ENCODE results near the gene SGSH. TPM values are rescaled to one million over a fixed set of nuclear protein-coding genes. Genes with fewer than 3 reads are reported as not detected.

The SGSH gene
- total and polyA plus RNA-seq, 7 donors = 3.6 to 37.0 (median 12.1) TPM

DNA sequence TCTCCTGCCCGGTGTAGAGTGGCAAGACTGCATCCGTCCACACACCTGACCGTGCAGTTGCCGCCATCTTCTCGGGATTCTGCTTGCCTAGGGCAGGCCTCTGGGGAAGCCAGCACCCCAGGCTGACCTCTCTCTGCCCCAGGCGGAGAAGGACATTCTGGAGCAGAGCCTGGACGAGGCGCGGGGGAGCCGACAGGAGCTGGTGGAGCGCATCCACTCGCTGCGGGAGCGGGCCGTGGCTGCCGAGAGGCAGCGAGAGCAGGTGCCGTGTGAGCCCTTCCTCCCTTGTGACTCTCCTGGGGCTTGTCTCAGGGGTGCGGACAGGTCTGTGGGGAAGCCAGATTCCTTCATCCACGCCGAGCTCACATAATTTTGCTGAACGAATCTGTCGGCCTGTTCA lies 30.5 kb downstream of the SGSH start:
- H3K27ac ChIP-seq = no peak overlapping the region
- no peak for DNase-seq
- H3K36me3 ChIP-seq = no peaks in the 10 kb centered on the region
- WGBS, 2 donors = 94 to 95% methylated on average over 23 of the region's 23 CpGs
- no peak overlapping the region for H3K4me3 ChIP-seq
- H3K4me1 ChIP-seq = no peaks in the 10 kb centered on the region
- H3K27me3 ChIP-seq = peaks cover 0 to 15% (median 0%) of the 10 kb centered on the region in 3 donors
- no peaks in the 10 kb centered on the region for H3K9me3 ChIP-seq
- TF ChIP-seq EP300 (IDR thresholded peaks at IDR 0.05) = no peak
- TF ChIP-seq, protein P1, sequence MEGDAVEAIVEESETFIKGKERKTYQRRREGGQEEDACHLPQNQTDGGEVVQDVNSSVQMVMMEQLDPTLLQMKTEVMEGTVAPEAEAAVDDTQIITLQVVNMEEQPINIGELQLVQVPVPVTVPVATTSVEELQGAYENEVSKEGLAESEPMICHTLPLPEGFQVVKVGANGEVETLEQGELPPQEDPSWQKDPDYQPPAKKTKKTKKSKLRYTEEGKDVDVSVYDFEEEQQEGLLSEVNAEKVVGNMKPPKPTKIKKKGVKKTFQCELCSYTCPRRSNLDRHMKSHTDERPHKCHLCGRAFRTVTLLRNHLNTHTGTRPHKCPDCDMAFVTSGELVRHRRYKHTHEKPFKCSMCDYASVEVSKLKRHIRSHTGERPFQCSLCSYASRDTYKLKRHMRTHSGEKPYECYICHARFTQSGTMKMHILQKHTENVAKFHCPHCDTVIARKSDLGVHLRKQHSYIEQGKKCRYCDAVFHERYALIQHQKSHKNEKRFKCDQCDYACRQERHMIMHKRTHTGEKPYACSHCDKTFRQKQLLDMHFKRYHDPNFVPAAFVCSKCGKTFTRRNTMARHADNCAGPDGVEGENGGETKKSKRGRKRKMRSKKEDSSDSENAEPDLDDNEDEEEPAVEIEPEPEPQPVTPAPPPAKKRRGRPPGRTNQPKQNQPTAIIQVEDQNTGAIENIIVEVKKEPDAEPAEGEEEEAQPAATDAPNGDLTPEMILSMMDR (IDR thresholded peaks at IDR 0.05) = no peak
- intact Hi-C loops (cut with DNase I) = loop anchor here (10.0 kb wide), 1 partner anchor 175 kb away; no protein-coding TSS in a partner anchor

DNA sequence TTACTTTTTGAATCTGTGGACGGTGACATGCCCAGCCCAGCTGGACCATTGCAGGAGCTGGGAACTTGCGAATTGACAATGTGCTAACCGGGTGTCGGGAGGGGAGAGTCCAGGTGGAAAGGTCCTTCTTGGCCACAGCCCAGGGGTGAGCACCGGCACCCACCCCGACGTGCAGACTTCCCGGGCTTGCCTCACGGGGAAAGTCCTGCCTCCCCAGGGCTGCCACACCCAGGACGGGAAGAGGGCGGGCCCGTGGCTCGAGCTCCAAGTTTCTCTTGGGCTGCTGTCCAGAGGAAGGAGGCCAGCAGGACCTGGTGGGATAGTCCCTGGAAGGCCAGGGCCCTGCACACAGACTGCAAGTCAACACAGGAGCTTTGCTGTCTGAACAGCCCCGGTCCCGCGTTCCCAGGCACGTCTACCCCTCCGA lies 32.6 kb downstream of the SGSH start:
- Histone ChIP-seq H3K4me3 (no peak overlapping the region), H3K4me1 (no peaks in the 10 kb centered on the region), H3K9me3 (no peaks in the 10 kb centered on the region), H3K27ac (no peak overlapping the region), H3K27me3 (peaks cover 0 to 5% (median 0%) of the 10 kb centered on the region in 3 donors), H3K36me3 (no peaks in the 10 kb centered on the region)
- intact Hi-C loops (cut with DNase I) = no loop called here
- peak; percentile 83 for DNase-seq
- TF ChIP-seq POLR2AphosphoS5 (IDR thresholded peaks at IDR 0.05) (no peak), POLR2A (IDR thresholded peaks at IDR 0.05) (no peak), EP300 (IDR thresholded peaks at IDR 0.05) (no peak)
- TF ChIP-seq, protein P1 (IDR thresholded peaks at IDR 0.05) = no peak
- WGBS, 2 donors = 13 to 61% methylated on average over 18 of the region's 18 CpGs

DNA sequence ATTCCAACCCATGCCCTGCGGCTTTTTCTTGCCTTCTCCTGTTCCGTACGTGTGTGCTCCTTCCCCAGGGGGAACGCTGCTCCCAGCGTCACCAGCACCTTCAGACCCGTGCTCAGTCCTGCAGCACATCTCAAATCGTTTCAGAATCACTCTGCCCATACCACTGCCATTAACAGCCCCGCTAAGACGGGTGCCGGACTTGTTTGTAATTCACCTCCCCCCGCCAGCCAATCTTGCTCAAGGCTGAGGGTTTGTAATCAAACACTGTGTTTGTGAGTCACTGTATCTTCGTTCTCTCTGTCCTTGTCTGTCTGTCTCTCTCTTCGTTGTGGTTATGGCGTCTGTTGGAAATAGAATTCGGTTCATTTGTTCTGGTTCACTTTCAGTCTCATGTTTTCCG lies 33.0 kb downstream of the SGSH start:
- Histone ChIP-seq H3K4me1 (no peaks in the 10 kb centered on the region), H3K36me3 (no peaks in the 10 kb centered on the region), H3K4me3 (no peak overlapping the region), H3K27ac (no peak overlapping the region), H3K27me3 (peaks cover 0 to under 1% (median 0%) of the 10 kb centered on the region in 3 donors), H3K9me3 (no peaks in the 10 kb centered on the region)
- no peak for TF ChIP-seq POLR2AphosphoS5 (IDR thresholded peaks at IDR 0.05)
- TF ChIP-seq POLR2A (IDR thresholded peaks at IDR 0.05) = no peak
- no peak for TF ChIP-seq EP300 (IDR thresholded peaks at IDR 0.05)
- TF ChIP-seq, protein P1 (IDR thresholded peaks at IDR 0.05) = no peak
- intact Hi-C loops (cut with DNase I) = no loop called here
- no peak for DNase-seq
- WGBS, 2 donors = 44 to 75% methylated on average over 16 of the region's 16 CpGs

GRCh38 chr17:80185968-80186367 lies 34.2 kb downstream of the SGSH start:
- no peaks in the 10 kb centered on the region for H3K36me3 ChIP-seq
- no peaks in the 10 kb centered on the region for H3K27me3 ChIP-seq
- DNase-seq = no peak
- intact Hi-C loops (cut with DNase I) = no loop called here
- H3K4me1 ChIP-seq = no peaks in the 10 kb centered on the region
- TF ChIP-seq POLR2AphosphoS5 (IDR thresholded peaks at IDR 0.05) (no peak), EP300 (IDR thresholded peaks at IDR 0.05) (no peak)
- H3K9me3 ChIP-seq = no peaks in the 10 kb centered on the region
- H3K27ac ChIP-seq = no peak overlapping the region
- WGBS, 2 donors = 90 to 91% methylated on average over 9 of the region's 9 CpGs
- H3K4me3 ChIP-seq = no peak overlapping the region

DNA sequence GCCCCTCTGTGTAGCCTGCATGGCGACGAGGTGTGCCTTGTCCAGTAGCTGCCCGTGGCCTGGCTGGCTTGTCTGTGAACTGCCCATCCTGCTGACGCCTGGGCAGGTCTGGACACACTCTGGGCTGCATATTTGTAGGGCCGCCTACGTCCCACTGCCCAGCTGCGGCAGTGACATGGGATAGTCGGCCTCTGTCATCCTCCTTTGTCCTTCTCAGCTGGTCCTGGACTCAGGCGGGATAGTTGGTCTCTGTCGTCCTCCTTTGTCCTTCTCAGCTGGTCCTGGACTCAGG lies 35.8 kb downstream of the SGSH start:
- intact Hi-C loops (cut with DNase I) = no loop called here
- no peak overlapping the region for H3K4me3 ChIP-seq
- no peak for DNase-seq
- H3K27ac ChIP-seq = no peak overlapping the region
- no peaks in the 10 kb centered on the region for H3K27me3 ChIP-seq
- no peak for TF ChIP-seq POLR2A (IDR thresholded peaks at IDR 0.05)
- no peak for TF ChIP-seq EP300 (IDR thresholded peaks at IDR 0.05)
- no peaks in the 10 kb centered on the region for H3K4me1 ChIP-seq
- 87 to 89% methylated on average over 10 of the region's 10 CpGs for WGBS, 2 donors
- H3K36me3 ChIP-seq = no peaks in the 10 kb centered on the region
- H3K9me3 ChIP-seq = no peaks in the 10 kb centered on the region

Measured in sigmoid colon (tissue), 7 donors.